SK-N-SH (cell line): Measurements from ENCODE around the gene MRTFB. TPM values are rescaled to one million over a fixed set of nuclear protein-coding genes. Genes with fewer than 3 reads are reported as not detected.

Experiments
- CTCF ChIA-PET: fragments of 300-600, 350-600 bp; formaldehyde crosslinking; extraction: SDS; loops from one replicate; lab custom pipeline; 2021; lab: Yijun Ruan, JAX
- POLR2A ChIA-PET: fragments of 350-600 bp; sonication (Branson Sonifier 250); formaldehyde crosslinking; extraction: SDS; loops from one replicate; lab custom pipeline; 2020; ENCODE audit warnings: antibody characterized with exemption, inconsistent platforms; lab: Yijun Ruan, JAX
- DNase-seq: peaks from one replicate; pipeline ENCODE4 v3.0.0; 2012
- H2AFZ ChIP-seq: fragments of 200-600 bp; sonication (generic); 2 replicates; pipeline ENCODE4 v1.8.1; 2016; ENCODE audit warnings: antibody characterized with exemption, mild to moderate bottlenecking, low read depth
- H3F3A ChIP-seq: fragments of 200-600 bp; sonication (generic); replicated peaks from 2 replicates; pipeline ENCODE3; 2016; ENCODE audit warnings: antibody characterized with exemption, mild to moderate bottlenecking; ENCODE audit not compliant: insufficient read depth
- H3K27ac ChIP-seq, 2 experiments: fragments of 200-500 bp in 1 of 2; fragments of 200-600 bp in 1 of 2; sonication (Bioruptor generic) in 1 of 2; sonication (generic), shearing (Covaris generic) in 1 of 2; 2 replicates each; pipeline versions ENCODE4 v1.5.1 to v1.6.1; 2014 to 2016; ENCODE audit warnings: low read depth in 2 of 2, inconsistent platforms in 1 of 2, low read length in 1 of 2, mild to moderate bottlenecking in 1 of 2, mixed read lengths in 1 of 2
- H3K27me3 ChIP-seq: fragments of 200-600 bp; sonication (generic), shearing (Covaris generic); 2 replicates; pipeline ENCODE4 v1.6.1; 2016; ENCODE audit warnings: mixed run types; ENCODE audit not compliant: insufficient read depth
- H3K36me3 ChIP-seq, 2 experiments: fragments of 200-500 bp in 1 of 2; fragments of 200-600 bp in 1 of 2; sonication (Bioruptor generic) in 1 of 2; sonication (generic) in 1 of 2; replicated peaks in 1 of 2; 2 replicates each; pipeline versions ENCODE3 to v1.5.1; 2014 to 2016; ENCODE audit warnings: low read length in 1 of 2, mild to moderate bottlenecking in 1 of 2; ENCODE audit not compliant: insufficient read depth in 2 of 2, control insufficient read depth in 1 of 2
- H3K4me1 ChIP-seq, 2 experiments: fragments of 200-500 bp in 1 of 2; fragments of 200-600 bp in 1 of 2; sonication (Bioruptor generic) in 1 of 2; sonication (generic), shearing (Covaris generic) in 1 of 2; 2 replicates each; pipeline versions ENCODE4 v1.5.1 to v1.6.1; 2014 to 2016; ENCODE audit warnings: low read depth in 1 of 2, low read length in 1 of 2, mixed run types in 1 of 2; ENCODE audit not compliant: insufficient read depth in 2 of 2, control insufficient read depth in 1 of 2
- H3K4me2 ChIP-seq: fragments of 200-600 bp; sonication (generic), shearing (Covaris generic); 2 replicates; pipeline ENCODE4 v1.6.1; 2017; ENCODE audit warnings: mixed run types
- H3K4me3 ChIP-seq, 2 experiments: fragments of 200-500 bp in 1 of 2; fragments of 200-600 bp in 1 of 2; sonication (Bioruptor generic) in 1 of 2; sonication (generic), shearing (Covaris generic) in 1 of 2; 2 replicates each; pipeline versions ENCODE4 v1.5.1 to v1.8.1; 2014 to 2016; ENCODE audit warnings: low read depth in 2 of 2, inconsistent platforms in 1 of 2, low read length in 1 of 2, mild to moderate bottlenecking in 1 of 2, mixed read lengths in 1 of 2, moderate library complexity in 1 of 2
- H3K79me2 ChIP-seq: fragments of 200-600 bp; sonication (generic); 2 replicates; pipeline ENCODE4 v1.8.1; 2017; ENCODE audit warnings: mild to moderate bottlenecking; ENCODE audit not compliant: insufficient read depth
- H3K9ac ChIP-seq: fragments of 200-600 bp; sonication (generic); 2 replicates; pipeline ENCODE4 v1.6.1; 2017; ENCODE audit warnings: mixed run types
- H3K9me2 ChIP-seq: fragments of 200-600 bp; sonication (generic); 2 replicates; pipeline ENCODE4 v1.6.1; 2017; ENCODE audit warnings: mixed run types
- H3K9me3 ChIP-seq: fragments of 200-600 bp; sonication (generic); 2 replicates; pipeline ENCODE4 v1.6.1; 2017; ENCODE audit warnings: mixed run types, mild to moderate bottlenecking, moderate library complexity
- H4K20me1 ChIP-seq: fragments of 200-600 bp; sonication (generic); 2 replicates; pipeline ENCODE4 v1.6.1; 2017; ENCODE audit warnings: mild to moderate bottlenecking, mixed run types; ENCODE audit not compliant: insufficient read depth
- ELF1 ChIP-seq: IDR thresholded peaks from 2 replicates; pipeline ENCODE4 v1.4.0; 2012
- EP300 ChIP-seq, 2 experiments: IDR thresholded peaks; 2 replicates each; pipeline versions ENCODE4 v1.4.0 to v1.6.1; 2012; ENCODE audit warnings: borderline replicate concordance in 1 of 2, low read depth in 1 of 2, low read length in 1 of 2
- EZH2phosphoT487 ChIP-seq: fragments of 200-600 bp; sonication (generic); IDR thresholded peaks from 2 replicates; pipeline ENCODE4 v1.6.1; 2017; ENCODE audit warnings: low read depth, mixed run types, mild to moderate bottlenecking, antibody characterized with exemption, moderate library complexity, borderline replicate concordance
- GABPA ChIP-seq: IDR thresholded peaks from 2 replicates; pipeline ENCODE4 v1.4.0; 2012; ENCODE audit warnings: low read depth, mild to moderate bottlenecking
- MEF2A ChIP-seq: IDR thresholded peaks from 2 replicates; pipeline ENCODE4 v1.4.0; 2012; ENCODE audit warnings: low read depth, borderline replicate concordance
- NRF1 ChIP-seq: IDR thresholded peaks from 2 replicates; pipeline ENCODE4 v1.6.1; 2012; ENCODE audit warnings: low read depth, mild to moderate bottlenecking, low read length
- RAD21 ChIP-seq: IDR thresholded peaks from 2 replicates; pipeline ENCODE4 v1.6.1; 2012; ENCODE audit warnings: mild to moderate bottlenecking, low read length
- RCOR1 ChIP-seq: fragments of 150-350 bp; IDR thresholded peaks from 2 replicates; pipeline ENCODE4 v1.6.1; 2017; ENCODE audit warnings: antibody characterized with exemption, low read length
- REST ChIP-seq: IDR thresholded peaks from 2 replicates; pipeline ENCODE4 v1.6.1; 2012; ENCODE audit warnings: mild to moderate bottlenecking, low read depth, low read length, moderate library complexity
- SIN3A ChIP-seq: IDR thresholded peaks from 2 replicates; pipeline ENCODE4 v1.6.1; 2012; ENCODE audit warnings: low read depth, mild to moderate bottlenecking, low read length, moderate library complexity, borderline replicate concordance
- SMC3 ChIP-seq: IDR thresholded peaks from 2 replicates; pipeline ENCODE4 v1.6.1; 2012; ENCODE audit warnings: low read depth, low read length, improper control_type of control experiment
- TAF1 ChIP-seq: IDR thresholded peaks from 2 replicates; pipeline ENCODE4 v1.6.1; 2012; ENCODE audit warnings: low read depth, mild to moderate bottlenecking, low read length, moderate library complexity, borderline replicate concordance
- TEAD4 ChIP-seq: IDR thresholded peaks from 2 replicates; pipeline ENCODE4 v1.4.0; 2012; ENCODE audit warnings: mild to moderate bottlenecking, borderline replicate concordance; ENCODE audit not compliant: insufficient read depth
- YY1 ChIP-seq: IDR thresholded peaks from 2 replicates; pipeline ENCODE4 v1.4.0; 2012; ENCODE audit warnings: low read depth, mild to moderate bottlenecking
- WGBS: methylation state at CpG from one replicate; pipeline ENCODE4 v1.1.6; 2017; ENCODE audit warnings: low lambda C conversion rate; 5-methylcytosine and 5-hydroxymethylcytosine counted together
- polyA plus RNA-seq, 3 experiments: library from polyadenylated mRNA; depleted of rRNA; stranded (reverse); fragments of >200 nt; gene quantifications; 2 replicates each; pipeline ENCODE4 v1.2.3, GENCODE V29; 2012
- TF ChIP-seq, protein P1 (sequence below): fragments of 200-600 bp; sonication (generic); IDR thresholded peaks from 2 replicates; pipeline ENCODE4 v1.6.1; 2017; ENCODE audit warnings: antibody characterized with exemption, mild to moderate bottlenecking, moderate library complexity
- TF ChIP-seq, protein P2 (sequence below): fragments of 150-350 bp; IDR thresholded peaks from 2 replicates; pipeline ENCODE4 v1.6.1; 2017; ENCODE audit warnings: antibody characterized with exemption, low read length, low read depth, borderline replicate concordance
- TF ChIP-seq, protein P3 (sequence below): fragments of 150-350 bp; IDR thresholded peaks from 2 replicates; pipeline ENCODE4 v1.6.1; 2016; ENCODE audit warnings: mild to moderate bottlenecking, low read depth, low read length

The MRTFB gene
- polyA plus RNA-seq, 1 of the 3 experiments (the other 2 are of a cell fraction), result 3.3 TPM

- 63% methylated on average over 7 of the region's 7 CpGs for WGBS
- Histone ChIP-seq H3K9ac (no peak overlapping the region), H2AFZ (no peak overlapping the region), H3K9me3 (no peaks in the 10 kb centered on the region), H3K27ac (no peak overlapping the region), H3K27me3 (no peaks in the 10 kb centered on the region), H3K9me2 (no peaks in the 10 kb centered on the region), H3K36me3 (peaks cover 49 to 82% of the 10 kb centered on the region in 2 experiments), H3F3A (no peaks in the 10 kb centered on the region), H3K4me1 (no peaks in the 10 kb centered on the region), H3K79me2 (no peaks in the 10 kb centered on the region), H3K4me3 (no peak overlapping the region; a peak in 1 of 4 replicates), H3K4me2 (no peak overlapping the region), H4K20me1 (no peaks in the 10 kb centered on the region)
- ChIA-PET POLR2A (no interaction called here), CTCF (interaction anchor here (0.6 to 4.5 kb wide), 44 partner anchors 9 to 345 kb away, joined by 3 to 31 read pairs (median 4); partner anchors contain the start of gene ERCC4)
- peak; percentile 54 for DNase-seq
- TF ChIP-seq RAD21 (peak; percentile 82), EP300 (IDR thresholded peaks at IDR 0.05; ENCODE audit: borderline replicate concordance in 1 of 2, low read depth in 1 of 2, low read length in 1 of 2) (no peak), SIN3A (no peak), EZH2phosphoT487 (no peak), REST (no peak), TAF1 (no peak), NRF1 (no peak), TEAD4 (no peak), RCOR1 (no peak), ELF1 (no peak), SMC3 (peak; percentile 60), YY1 (no peak), GABPA (no peak), MEF2A (no peak)
- TF ChIP-seq, protein P1, sequence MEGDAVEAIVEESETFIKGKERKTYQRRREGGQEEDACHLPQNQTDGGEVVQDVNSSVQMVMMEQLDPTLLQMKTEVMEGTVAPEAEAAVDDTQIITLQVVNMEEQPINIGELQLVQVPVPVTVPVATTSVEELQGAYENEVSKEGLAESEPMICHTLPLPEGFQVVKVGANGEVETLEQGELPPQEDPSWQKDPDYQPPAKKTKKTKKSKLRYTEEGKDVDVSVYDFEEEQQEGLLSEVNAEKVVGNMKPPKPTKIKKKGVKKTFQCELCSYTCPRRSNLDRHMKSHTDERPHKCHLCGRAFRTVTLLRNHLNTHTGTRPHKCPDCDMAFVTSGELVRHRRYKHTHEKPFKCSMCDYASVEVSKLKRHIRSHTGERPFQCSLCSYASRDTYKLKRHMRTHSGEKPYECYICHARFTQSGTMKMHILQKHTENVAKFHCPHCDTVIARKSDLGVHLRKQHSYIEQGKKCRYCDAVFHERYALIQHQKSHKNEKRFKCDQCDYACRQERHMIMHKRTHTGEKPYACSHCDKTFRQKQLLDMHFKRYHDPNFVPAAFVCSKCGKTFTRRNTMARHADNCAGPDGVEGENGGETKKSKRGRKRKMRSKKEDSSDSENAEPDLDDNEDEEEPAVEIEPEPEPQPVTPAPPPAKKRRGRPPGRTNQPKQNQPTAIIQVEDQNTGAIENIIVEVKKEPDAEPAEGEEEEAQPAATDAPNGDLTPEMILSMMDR, result peak; percentile 97
- TF ChIP-seq, protein P2, sequence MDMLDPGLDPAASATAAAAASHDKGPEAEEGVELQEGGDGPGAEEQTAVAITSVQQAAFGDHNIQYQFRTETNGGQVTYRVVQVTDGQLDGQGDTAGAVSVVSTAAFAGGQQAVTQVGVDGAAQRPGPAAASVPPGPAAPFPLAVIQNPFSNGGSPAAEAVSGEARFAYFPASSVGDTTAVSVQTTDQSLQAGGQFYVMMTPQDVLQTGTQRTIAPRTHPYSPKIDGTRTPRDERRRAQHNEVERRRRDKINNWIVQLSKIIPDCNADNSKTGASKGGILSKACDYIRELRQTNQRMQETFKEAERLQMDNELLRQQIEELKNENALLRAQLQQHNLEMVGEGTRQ, result no peak
- TF ChIP-seq, protein P3, sequence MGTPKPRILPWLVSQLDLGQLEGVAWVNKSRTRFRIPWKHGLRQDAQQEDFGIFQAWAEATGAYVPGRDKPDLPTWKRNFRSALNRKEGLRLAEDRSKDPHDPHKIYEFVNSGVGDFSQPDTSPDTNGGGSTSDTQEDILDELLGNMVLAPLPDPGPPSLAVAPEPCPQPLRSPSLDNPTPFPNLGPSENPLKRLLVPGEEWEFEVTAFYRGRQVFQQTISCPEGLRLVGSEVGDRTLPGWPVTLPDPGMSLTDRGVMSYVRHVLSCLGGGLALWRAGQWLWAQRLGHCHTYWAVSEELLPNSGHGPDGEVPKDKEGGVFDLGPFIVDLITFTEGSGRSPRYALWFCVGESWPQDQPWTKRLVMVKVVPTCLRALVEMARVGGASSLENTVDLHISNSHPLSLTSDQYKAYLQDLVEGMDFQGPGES, result no peak
These were observed 178.3 kb downstream of the MRTFB start for GRCh38 chr16:14249291-14250032.
